PC-3 (cell line): ENCODE results near the gene CATSPERZ.

Experiments
- CTCF ChIP-seq: fragments of 300-600 bp; sonication (generic); conservative IDR thresholded peaks from 2 replicates; pipeline ENCODE4 v1.5.1; 2017; ENCODE audit warnings: antibody characterized with exemption, low read depth, mild to moderate bottlenecking, low read length
- EZH2phosphoT487 ChIP-seq: fragments of 300-600 bp; sonication (generic); IDR thresholded peaks from 2 replicates; pipeline ENCODE4 v1.6.1; 2018; ENCODE audit warnings: mild to moderate bottlenecking, antibody characterized with exemption, low read length, borderline replicate concordance

- TF ChIP-seq CTCF (no peak), EZH2phosphoT487 (no peak)
Measured at GRCh38 chr11:64276653-64277431, 23.3 kb upstream of the CATSPERZ start.
